Measurements from ENCODE around the gene SNPH.

Gene SNPH

GRCh38 chr20:1308067-1308701 is 42.1 kb downstream of the SNPH start:
- Histone ChIP-seq H3K79me2 (ENCODE audit: control insufficient read depth, insufficient read depth, low read length, unreplicated experiment) (no peaks in the 10 kb centered on the region), H3K4me1 (ENCODE audit: control insufficient read depth, insufficient read depth, low read length, unreplicated experiment) (no peaks in the 10 kb centered on the region), H3K36me3 (ENCODE audit: insufficient read depth, low read length) (no peaks in the 10 kb centered on the region), H3K27ac (ENCODE audit: low read depth, low read length) (no peak overlapping the region), H3K4me3 (ENCODE audit: low read depth, low read length) (no peak overlapping the region), H2AFZ (ENCODE audit: low read length, unreplicated experiment) (no peak overlapping the region), H3K27me3 (ENCODE audit: insufficient read depth, low read length) (no peaks in the 10 kb centered on the region)

GRCh38 chr20:1308702-1309095 is 42.6 kb downstream of the SNPH start:
- Histone ChIP-seq H3K27me3 (ENCODE audit: insufficient read depth, low read length) (no peaks in the 10 kb centered on the region), H2AFZ (ENCODE audit: low read length, unreplicated experiment) (no peak overlapping the region), H3K79me2 (ENCODE audit: control insufficient read depth, insufficient read depth, low read length, unreplicated experiment) (no peaks in the 10 kb centered on the region)

GRCh38 chr20:1309439-1309847 is 43.3 kb downstream of the SNPH start:
- H3K79me2 ChIP-seq (ENCODE audit: control insufficient read depth, insufficient read depth, low read length, unreplicated experiment) = no peaks in the 10 kb centered on the region
- H3K36me3 ChIP-seq (ENCODE audit: insufficient read depth, low read length) = no peaks in the 10 kb centered on the region
- H3K27me3 ChIP-seq (ENCODE audit: insufficient read depth, low read length) = no peaks in the 10 kb centered on the region
- peaks cover 6% of the 10 kb centered on the region for H3K4me1 ChIP-seq (ENCODE audit: control insufficient read depth, insufficient read depth, low read length, unreplicated experiment)
- H2AFZ ChIP-seq (ENCODE audit: low read length, unreplicated experiment) = no peak overlapping the region
- H3K27ac ChIP-seq (ENCODE audit: low read depth, low read length) = no peak overlapping the region
- H3K4me3 ChIP-seq (ENCODE audit: low read depth, low read length) = no peak overlapping the region

More at GRCh38 chr20:1308702-1309095, 42.6 kb downstream of the SNPH start:
- no peak overlapping the region for H3K27ac ChIP-seq (ENCODE audit: low read depth, low read length)
- H3K4me1 ChIP-seq (ENCODE audit: control insufficient read depth, insufficient read depth, low read length, unreplicated experiment) = peaks cover 2% of the 10 kb centered on the region
- H3K4me3 ChIP-seq (ENCODE audit: low read depth, low read length) = no peak overlapping the region
- H3K36me3 ChIP-seq (ENCODE audit: insufficient read depth, low read length) = no peaks in the 10 kb centered on the region

GRCh38 chr20:1310071-1310470 is 44.0 kb downstream of the SNPH start:
- H3K79me2 ChIP-seq (ENCODE audit: control insufficient read depth, insufficient read depth, low read length, unreplicated experiment) = no peaks in the 10 kb centered on the region
- no peak overlapping the region for H3K27ac ChIP-seq (ENCODE audit: low read depth, low read length)
- H2AFZ ChIP-seq (ENCODE audit: low read length, unreplicated experiment) = no peak overlapping the region
- no peak overlapping the region for H3K4me3 ChIP-seq (ENCODE audit: low read depth, low read length)
- H3K36me3 ChIP-seq (ENCODE audit: insufficient read depth, low read length) = no peaks in the 10 kb centered on the region
- H3K4me1 ChIP-seq (ENCODE audit: control insufficient read depth, insufficient read depth, low read length, unreplicated experiment) = peaks cover 6% of the 10 kb centered on the region
- H3K27me3 ChIP-seq (ENCODE audit: insufficient read depth, low read length) = no peaks in the 10 kb centered on the region

GRCh38 chr20:1310506-1311190 is 44.6 kb downstream of the SNPH start:
- Histone ChIP-seq H3K27me3 (ENCODE audit: insufficient read depth, low read length) (no peaks in the 10 kb centered on the region), H3K4me1 (ENCODE audit: control insufficient read depth, insufficient read depth, low read length, unreplicated experiment) (peaks cover 6% of the 10 kb centered on the region), H2AFZ (ENCODE audit: low read length, unreplicated experiment) (no peak overlapping the region), H3K36me3 (ENCODE audit: insufficient read depth, low read length) (no peaks in the 10 kb centered on the region), H3K4me3 (ENCODE audit: low read depth, low read length) (no peak overlapping the region), H3K79me2 (ENCODE audit: control insufficient read depth, insufficient read depth, low read length, unreplicated experiment) (no peaks in the 10 kb centered on the region), H3K27ac (ENCODE audit: low read depth, low read length) (no peak overlapping the region)

GRCh38 chr20:1312308-1312707 is 46.2 kb downstream of the SNPH start:
- Histone ChIP-seq H3K4me1 (ENCODE audit: control insufficient read depth, insufficient read depth, low read length, unreplicated experiment) (peaks cover 6% of the 10 kb centered on the region), H3K27ac (ENCODE audit: low read depth, low read length) (no peak overlapping the region), H3K4me3 (ENCODE audit: low read depth, low read length) (no peak overlapping the region), H3K27me3 (ENCODE audit: insufficient read depth, low read length) (no peaks in the 10 kb centered on the region), H3K79me2 (ENCODE audit: control insufficient read depth, insufficient read depth, low read length, unreplicated experiment) (no peaks in the 10 kb centered on the region), H3K36me3 (ENCODE audit: insufficient read depth, low read length) (no peaks in the 10 kb centered on the region), H2AFZ (ENCODE audit: low read length, unreplicated experiment) (no peak overlapping the region)

- no peak overlapping the region for H3K27ac ChIP-seq (ENCODE audit: low read depth, low read length)
- H3K36me3 ChIP-seq (ENCODE audit: insufficient read depth, low read length) = no peaks in the 10 kb centered on the region
- peaks cover 8% of the 10 kb centered on the region for H3K4me1 ChIP-seq (ENCODE audit: control insufficient read depth, insufficient read depth, low read length, unreplicated experiment)
- no peaks in the 10 kb centered on the region for H3K27me3 ChIP-seq (ENCODE audit: insufficient read depth, low read length)
- H3K4me3 ChIP-seq (ENCODE audit: low read depth, low read length) = no peak overlapping the region
- no peaks in the 10 kb centered on the region for H3K79me2 ChIP-seq (ENCODE audit: control insufficient read depth, insufficient read depth, low read length, unreplicated experiment)
- no peak overlapping the region for H2AFZ ChIP-seq (ENCODE audit: low read length, unreplicated experiment)
These were observed 46.8 kb downstream of the SNPH start for GRCh38 chr20:1312904-1313235.

- H3K36me3 ChIP-seq (ENCODE audit: insufficient read depth, low read length) = no peaks in the 10 kb centered on the region
- peak overlapping the region; percentile 55 for H2AFZ ChIP-seq (ENCODE audit: low read length, unreplicated experiment)
- H3K4me3 ChIP-seq (ENCODE audit: low read depth, low read length) = peak overlapping the region; percentile 38
- H3K27ac ChIP-seq (ENCODE audit: low read depth, low read length) = no peak overlapping the region
- H3K27me3 ChIP-seq (ENCODE audit: insufficient read depth, low read length) = no peaks in the 10 kb centered on the region
- no peaks in the 10 kb centered on the region for H3K79me2 ChIP-seq (ENCODE audit: control insufficient read depth, insufficient read depth, low read length, unreplicated experiment)
- peaks cover 11% of the 10 kb centered on the region for H3K4me1 ChIP-seq (ENCODE audit: control insufficient read depth, insufficient read depth, low read length, unreplicated experiment)
These were observed 47.3 kb downstream of the SNPH start for GRCh38 chr20:1313236-1313964.

GRCh38 chr20:1315804-1316203 is 49.7 kb downstream of the SNPH start:
- Histone ChIP-seq H3K4me3 (ENCODE audit: low read depth, low read length) (no peak overlapping the region), H3K27ac (ENCODE audit: low read depth, low read length) (no peak overlapping the region), H3K79me2 (ENCODE audit: control insufficient read depth, insufficient read depth, low read length, unreplicated experiment) (no peaks in the 10 kb centered on the region), H3K27me3 (ENCODE audit: insufficient read depth, low read length) (no peaks in the 10 kb centered on the region), H3K4me1 (ENCODE audit: control insufficient read depth, insufficient read depth, low read length, unreplicated experiment) (peaks cover 21% of the 10 kb centered on the region), H3K36me3 (ENCODE audit: insufficient read depth, low read length) (no peaks in the 10 kb centered on the region), H2AFZ (ENCODE audit: low read length, unreplicated experiment) (no peak overlapping the region)

- Histone ChIP-seq H3K79me2 (ENCODE audit: control insufficient read depth, insufficient read depth, low read length, unreplicated experiment) (no peaks in the 10 kb centered on the region), H3K4me1 (ENCODE audit: control insufficient read depth, insufficient read depth, low read length, unreplicated experiment) (peaks cover 29% of the 10 kb centered on the region), H3K36me3 (ENCODE audit: insufficient read depth, low read length) (no peaks in the 10 kb centered on the region), H3K4me3 (ENCODE audit: low read depth, low read length) (peak overlapping the region; percentile 38), H3K27me3 (ENCODE audit: insufficient read depth, low read length) (no peaks in the 10 kb centered on the region), H2AFZ (ENCODE audit: low read length, unreplicated experiment) (no peak overlapping the region), H3K27ac (ENCODE audit: low read depth, low read length) (no peak overlapping the region)
These were observed 51.6 kb downstream of the SNPH start for GRCh38 chr20:1317545-1318255.
